GM19043 (cell line): ENCODE data around the gene NTRK3.
"Not testable (repeated sequence)": the region's sequence is repeated elsewhere in the genome, so short reads cannot be mapped to it uniquely, and the experiment has no call there.

ENCODE experiments used
- ATAC-seq: cut with Tn5 transposase; IDR thresholded peaks from one replicate; pipeline ENCODE4 v1.9.1; 2021; ENCODE audit warnings: low read depth; ENCODE audit not compliant: unreplicated experiment

Gene NTRK3

DNA sequence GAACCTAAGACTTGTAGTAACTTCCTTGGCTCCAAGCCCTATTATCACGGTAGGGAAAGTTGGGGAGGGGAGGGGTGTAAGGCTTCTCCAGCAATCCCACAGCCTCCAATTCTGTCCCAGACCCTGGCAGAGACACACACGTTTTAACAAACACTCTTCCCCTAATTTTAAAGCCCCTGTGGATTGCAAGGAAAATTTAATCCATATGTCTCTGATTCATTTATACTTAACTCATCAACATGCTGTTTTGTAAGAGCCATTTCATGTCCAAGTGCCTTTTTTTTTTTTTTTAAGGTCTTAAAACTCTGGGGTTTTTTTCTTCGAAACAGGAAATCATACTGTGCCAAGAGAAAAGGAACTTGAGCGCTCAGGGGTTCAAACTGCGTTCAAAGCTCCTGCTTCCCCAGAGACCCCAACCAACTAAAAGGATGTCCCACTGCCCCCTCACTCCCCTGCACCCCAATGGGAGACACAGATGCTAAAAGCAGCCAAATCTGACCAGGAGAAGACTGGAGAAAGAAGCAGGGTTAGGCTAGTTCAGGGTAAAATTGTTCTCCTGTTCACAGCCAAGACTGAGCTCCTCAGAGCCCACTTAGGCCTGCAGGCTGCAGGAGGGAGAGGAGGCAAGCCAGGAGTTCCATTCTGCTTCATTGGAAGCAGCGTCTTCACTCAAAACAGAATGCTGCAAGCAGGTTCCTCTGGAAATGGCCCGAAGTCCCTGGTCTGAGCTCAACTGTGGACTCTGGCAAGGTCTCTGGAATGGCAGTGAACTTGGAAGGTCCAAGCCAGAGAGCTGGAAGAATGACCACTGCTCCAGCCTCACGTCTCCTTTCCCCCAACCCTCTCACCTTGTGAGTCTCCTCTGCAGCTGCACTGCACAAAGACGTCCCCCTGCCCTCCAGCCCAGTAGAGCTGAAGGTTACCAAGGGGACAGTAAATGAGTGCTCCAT, 172.5 kb downstream of the NTRK3 start:
- no peak for ATAC-seq

DNA sequence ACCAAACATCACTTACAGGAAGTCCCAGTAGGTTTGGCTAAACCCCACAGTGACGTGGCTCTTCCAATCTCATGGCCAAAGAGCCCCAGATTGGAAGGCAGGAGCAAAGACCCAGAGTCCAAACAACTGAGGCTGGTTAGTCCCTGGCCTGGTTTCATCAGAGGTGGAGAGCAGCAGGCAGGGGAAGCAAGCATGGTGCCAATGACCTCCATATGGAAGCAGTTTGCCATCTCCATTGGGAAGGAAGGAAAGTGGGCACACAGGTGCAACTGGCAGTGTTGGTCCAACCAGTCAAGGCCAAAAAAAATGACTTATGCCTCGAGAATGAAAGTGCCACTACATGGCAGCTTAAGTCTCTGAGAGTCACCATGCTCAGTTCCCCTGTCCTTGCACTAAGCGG, 175.9 kb downstream of the NTRK3 start:
- no peak for ATAC-seq

DNA sequence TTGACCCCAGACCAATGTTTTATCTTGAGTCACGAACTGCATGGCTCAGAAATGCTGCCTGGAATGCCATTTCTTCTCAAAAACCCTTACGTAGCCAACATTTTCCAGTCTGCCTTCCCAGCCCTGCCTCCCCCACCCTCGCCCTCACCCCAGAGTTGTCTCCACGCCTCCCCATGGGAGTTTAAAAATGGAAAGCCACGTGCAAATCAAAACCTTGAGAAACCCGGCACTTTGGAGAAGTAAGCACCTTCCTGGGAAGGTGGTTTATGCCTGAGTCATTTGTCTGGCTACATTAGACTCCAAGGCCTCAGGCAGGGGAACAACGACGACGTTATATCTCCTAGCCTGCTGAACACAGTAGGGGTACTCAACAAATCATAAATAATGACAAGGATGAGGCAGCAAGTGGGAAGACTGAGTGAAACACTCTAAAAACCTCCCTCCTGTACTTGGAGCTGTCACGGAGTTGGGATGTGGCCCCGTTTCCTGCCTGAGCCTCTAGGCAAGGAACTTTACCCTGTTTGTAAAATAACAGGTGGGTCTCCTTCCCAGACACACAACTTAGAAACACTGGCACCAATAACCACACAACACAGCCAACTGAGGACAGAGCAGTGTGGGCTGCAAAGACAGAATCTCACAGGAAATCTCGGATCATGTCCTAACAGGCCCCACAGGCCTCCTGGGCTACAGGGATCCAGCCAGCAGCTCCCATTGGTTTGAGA, 179.1 kb downstream of the NTRK3 start:
- ATAC-seq: no peak

DNA sequence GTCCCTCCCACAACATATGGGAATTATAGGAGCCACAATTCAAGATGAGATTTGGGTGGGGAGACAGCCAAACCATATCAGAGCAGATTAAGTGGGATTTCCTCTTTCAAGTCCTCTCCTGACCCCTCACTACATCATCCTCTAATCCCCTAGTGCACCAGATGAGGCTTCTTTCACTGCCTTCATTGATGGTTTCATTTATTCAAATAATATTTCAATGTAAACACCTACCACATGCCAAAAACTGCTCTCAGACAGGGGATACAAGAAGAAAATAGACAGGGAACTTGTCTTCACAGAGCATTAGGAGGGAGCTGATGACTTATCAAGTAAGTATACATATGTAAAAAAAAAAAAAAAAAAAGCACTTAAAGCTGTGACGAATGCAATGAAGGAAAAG, 180.2 kb downstream of the NTRK3 start:
- ATAC-seq: no peak

DNA sequence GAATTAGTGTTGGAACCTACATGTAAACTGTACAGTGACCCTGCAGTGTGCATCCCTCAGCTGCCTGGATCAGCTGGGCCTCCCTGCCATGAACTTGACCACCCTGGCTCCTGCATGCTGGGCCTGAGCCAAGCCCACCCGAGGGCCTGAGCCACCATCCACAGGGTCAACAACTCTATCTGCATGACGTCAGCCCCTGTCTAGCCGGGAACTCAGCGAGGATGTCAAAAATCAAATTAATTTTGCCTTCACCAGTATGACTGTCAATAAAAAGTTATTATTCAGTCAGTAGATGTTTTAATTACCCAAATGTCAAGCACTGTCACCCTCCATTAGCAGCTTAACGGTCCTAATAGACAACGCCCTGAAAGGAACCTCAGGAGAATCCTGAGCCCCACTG, 181.4 kb downstream of the NTRK3 start:
- ATAC-seq: no peak

DNA sequence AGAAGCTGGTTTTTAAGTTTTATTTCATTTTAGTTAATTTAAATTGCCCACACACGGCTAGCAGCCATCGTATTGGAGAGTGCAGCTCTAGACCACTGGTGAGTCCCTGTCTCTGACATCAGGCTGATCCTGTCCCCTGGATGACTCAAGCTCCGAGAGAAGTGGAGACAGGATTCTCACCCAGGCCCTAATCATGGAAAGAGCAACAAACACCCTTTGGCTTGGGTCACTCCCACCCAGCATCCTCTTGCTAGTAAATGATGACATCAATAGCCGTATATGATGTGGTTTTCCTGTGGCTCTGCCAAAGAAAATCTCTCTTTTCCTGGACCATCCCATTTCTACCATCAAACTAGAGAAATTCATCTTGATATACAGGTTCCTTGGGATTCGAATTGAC, 182.2 kb downstream of the NTRK3 start:
- ATAC-seq: no peak

DNA sequence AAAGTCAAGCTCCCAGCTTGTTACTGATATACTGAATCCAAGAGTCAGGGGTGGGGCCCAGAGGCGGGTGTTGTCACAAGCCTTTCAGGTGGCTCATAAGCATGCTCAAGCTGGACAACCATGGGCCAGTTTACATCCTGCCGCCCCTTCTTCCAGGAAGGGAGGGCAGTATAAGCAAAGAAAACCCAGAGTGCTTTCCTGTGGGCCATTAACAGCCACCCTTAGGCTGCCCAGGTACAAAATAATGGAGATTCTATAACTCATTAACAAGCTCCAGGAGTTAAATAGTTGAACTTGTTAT, 183.2 kb downstream of the NTRK3 start:
- no peak for ATAC-seq

DNA sequence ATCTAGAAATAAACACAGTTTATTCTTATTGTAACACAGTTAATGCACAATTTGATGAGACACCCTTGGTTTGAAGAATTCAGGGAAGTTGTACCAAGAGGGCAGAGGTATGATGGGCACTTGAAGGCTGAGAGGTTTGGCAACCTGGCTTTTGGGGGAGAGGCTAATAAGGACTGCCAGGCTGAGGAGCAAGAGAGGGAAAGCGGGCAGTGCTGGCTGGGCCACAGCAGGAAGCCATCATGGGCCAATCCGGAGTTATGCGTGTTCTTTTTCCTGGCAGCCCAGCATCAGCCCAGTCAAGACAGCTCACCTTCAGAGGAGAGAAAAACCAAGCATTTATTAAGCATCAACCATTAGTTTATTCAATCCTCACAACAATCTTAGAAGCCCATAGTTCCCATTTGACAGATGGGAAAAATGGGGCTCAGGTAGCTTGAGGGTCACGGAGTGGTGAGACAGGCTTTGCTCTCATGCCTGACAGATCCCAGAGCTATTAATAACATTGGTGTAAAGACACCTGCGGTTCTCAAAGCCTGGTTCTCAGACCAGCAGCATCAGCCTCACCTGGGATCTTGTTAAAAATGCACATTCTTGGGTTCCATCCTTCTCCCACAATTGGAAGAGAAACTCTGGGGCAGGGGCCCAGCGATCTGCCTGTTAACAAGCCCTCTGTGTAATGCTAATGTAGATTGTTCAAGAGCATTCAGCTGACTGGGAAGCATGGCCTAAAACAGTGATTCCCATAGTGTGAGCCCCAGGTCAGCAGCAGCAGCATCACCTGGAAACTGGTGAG, 183.7 kb downstream of the NTRK3 start:
- no peak for ATAC-seq

DNA sequence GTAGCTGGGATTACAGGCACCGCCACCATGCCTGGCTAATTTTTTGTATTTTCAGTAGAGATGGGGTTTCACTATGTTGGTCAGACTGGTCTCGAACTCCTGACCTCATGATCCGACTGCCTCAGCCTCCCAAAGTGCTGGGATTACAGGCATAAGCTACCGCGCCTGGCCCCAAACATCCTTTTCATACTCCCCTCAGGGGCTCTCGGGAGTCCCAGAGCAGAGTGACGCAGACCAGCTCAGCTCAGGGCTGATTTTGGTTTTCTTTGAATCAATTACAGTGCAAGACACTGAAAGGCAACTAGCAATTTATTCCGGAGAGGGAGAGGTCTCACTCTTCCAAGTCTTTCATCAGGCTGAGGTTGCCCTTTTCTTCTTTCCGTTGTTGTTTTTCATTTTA, 184.4 kb downstream of the NTRK3 start:
- ATAC-seq: not testable (repeated sequence)

DNA sequence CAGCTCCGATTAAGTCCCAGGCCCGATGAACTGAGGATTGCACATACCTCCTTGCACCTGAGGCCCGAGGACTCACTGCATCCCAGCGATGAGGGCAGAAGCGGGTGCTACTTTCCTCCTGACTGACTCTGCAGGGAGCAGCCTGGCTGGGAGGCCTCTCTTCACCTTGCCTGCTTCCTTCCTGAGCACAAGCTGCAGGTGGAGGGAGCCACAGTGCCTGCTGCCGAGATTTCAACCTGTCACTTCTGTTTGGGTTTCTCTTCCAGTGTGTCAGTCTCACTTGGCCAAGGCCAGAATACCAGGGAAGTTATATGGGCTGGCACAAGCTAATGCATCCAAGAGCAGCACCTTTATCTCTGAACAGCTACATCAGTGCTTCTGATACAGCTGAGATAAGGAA, 185.4 kb downstream of the NTRK3 start:
- no peak for ATAC-seq

DNA sequence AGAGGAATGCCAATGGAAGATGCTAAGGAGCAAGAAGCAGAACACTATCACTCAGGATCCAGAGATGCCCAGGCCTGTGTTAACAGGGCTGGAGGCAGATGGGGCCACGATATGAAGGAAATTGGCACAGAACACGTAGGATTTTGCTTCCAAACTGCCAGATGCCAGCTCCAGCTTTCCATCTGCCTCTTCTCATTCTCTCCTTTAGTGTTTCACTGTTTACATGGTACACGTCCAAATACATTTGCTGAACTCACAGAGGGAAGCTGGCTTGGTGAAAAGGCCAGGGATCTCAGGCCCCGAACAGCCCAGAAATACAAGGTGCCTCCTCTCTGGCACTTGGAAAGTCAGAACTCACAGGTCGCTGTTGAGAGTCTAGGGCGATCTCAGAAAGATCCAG, 187.0 kb downstream of the NTRK3 start:
- ATAC-seq: no peak

DNA sequence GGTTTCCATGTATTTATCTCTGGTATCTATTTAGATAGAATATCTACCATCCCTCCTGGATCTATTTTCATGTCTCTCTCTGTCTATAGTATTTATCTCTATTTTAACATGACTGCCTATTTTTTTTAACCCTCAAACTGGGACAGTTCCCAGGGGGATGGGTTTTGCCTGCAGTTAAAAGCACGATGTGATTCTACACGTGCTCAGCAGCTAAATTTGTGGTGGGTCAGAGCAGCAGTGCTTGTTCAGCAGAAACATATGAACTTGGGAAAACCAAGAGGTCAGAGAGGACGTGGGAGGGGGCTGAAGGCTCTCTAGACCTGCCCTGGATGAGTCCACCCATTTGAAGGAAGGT, 189.2 kb downstream of the NTRK3 start:
- no peak for ATAC-seq

DNA sequence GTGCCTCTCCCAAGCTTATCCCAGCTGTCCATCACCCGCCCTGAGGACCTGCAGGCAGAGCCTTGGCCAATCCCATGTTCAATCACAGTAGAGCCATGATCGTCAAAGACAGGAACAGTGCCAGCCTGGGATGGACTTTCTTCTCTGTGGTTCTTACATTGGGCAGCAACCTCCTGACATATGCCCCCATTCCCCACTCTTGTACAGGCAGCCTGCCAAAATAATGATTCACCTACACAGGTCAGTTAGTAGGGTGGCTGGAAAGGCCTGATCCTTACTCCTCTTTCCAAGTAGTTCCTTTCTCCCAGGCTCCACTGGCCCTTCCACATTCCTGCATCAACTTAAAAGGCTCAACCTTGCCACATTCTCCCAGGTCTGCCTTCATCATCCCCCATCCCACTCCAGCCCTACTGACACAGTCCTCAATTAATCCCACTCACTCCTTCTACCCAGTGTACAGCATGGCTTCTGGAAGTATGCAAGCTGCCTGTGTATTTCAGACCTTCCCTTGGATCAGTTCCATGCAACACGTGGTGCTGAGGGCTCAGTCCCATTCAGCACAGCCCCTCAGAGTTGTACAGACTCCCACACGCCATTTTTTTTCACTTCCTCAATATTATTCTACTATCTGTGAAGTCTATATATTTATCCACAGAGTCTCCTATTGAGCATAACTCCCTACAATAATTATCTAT, 189.8 kb downstream of the NTRK3 start:
- ATAC-seq: no peak

DNA sequence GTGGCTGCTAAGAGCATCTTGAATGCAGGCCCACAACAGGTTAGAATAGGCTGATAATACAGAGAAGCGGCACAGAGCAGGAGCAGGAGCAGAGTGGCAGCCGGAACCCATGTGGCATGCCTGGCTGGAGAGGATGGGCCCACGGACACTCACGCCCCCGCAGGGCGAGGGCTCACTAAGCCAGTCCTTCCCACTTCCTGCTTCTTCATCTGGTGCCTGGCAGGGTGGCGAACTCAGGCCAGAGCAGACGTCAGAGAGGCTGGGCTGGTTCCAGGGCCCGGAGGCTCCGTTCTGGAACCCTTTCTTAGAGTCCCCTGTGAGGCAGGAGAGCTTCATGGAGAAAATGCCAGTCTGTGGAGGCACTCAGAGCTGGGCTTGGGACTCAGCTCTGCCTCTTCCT, 195.1 kb downstream of the NTRK3 start:
- no peak for ATAC-seq

DNA sequence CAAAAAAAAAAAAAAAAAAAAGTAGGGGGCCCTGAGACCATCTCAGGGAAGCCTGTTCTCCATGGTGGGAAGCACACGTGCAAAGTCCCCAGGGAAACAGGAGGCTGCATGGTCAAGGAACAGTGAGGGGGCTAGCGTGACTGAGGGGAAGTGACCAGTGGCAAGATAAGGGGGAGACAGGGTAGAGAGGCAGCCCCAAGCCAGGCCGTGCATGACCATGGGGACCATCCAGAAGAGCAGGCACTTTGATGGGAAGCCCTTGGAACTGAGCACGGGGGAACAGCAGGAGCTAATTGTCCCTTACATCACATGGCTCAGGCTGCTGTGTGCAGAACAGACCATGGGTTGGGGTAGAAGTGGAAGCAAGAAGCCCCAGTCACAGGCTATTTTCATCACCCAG, 196.2 kb downstream of the NTRK3 start:
- ATAC-seq: no peak

DNA sequence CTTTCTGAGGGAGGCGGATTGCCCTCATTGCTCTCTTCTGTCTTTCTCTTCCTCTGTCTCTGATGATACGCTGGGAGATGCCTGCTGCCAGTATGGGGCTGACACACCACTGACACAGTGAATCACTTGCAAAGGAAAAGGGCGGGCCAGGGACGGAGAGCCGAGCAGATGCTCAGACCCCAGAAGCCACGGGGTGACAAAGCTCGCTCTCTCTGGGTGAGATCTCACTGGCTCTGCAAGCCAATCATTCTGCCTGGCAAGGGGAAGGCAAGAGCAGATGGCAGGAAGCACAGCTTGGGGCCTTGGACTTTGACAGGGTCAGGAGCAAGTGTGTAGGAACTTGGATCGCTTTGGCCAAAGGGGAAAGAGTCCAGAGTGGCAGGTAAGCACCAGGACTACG, 198.7 kb downstream of the NTRK3 start:
- ATAC-seq: no peak

DNA sequence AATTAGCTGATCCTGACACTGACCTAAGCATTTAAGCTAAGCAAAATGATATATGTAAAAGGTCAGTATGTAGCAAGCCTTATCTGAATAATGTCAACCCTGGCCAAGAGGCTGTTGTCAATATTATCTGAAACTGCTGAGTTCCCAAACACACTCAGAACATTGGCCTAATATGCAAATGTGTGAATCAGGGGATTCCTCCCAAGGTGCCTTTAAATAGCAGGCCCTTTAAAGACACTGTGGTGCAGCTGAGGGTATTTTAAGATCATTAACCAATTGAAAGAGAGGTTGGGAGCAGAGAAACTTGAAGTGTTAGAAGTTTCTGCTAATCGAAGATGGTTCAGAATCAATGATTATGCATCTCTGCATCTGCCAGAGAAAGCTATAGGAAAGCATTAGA, 207.0 kb downstream of the NTRK3 start:
- peak; percentile 56 for ATAC-seq

DNA sequence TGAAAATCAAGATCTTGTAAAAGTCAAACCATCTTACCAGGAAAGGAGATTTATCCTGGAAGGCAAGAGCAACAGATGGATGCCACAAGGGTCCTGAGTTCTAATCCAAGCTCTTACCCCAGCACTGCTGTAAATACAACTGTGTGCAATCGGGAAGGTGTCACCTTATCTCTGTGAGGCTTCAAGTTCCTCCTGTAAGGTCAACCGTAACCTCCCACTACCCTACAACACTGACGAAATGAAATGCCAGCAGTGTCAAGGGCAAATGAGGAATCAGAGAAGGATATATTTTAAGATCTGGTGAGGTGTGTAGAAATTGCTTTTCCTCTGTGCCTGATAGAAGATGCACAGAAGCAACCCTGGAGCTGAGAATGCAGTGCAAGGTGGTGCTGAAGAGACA, 207.8 kb downstream of the NTRK3 start:
- no peak for ATAC-seq

DNA sequence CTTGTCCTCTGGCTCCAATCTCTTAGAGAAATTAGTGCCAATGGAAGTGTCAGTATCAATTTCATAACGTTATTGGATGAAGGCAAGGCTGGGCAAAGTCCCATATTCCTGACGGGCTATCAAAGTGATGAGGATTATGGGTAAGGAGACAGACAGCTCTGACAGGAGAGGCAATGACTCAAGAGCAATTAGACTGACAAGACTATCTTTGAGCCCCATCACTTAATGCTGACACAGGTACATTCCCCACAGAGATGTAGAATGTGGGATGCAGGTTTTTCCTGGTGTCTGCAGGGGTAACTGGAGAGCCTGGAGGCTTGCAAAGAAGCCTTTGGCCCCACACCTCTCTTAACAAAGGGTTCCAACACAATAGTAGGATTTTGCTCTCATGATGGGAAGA, 208.3 kb downstream of the NTRK3 start:
- ATAC-seq: no peak

DNA sequence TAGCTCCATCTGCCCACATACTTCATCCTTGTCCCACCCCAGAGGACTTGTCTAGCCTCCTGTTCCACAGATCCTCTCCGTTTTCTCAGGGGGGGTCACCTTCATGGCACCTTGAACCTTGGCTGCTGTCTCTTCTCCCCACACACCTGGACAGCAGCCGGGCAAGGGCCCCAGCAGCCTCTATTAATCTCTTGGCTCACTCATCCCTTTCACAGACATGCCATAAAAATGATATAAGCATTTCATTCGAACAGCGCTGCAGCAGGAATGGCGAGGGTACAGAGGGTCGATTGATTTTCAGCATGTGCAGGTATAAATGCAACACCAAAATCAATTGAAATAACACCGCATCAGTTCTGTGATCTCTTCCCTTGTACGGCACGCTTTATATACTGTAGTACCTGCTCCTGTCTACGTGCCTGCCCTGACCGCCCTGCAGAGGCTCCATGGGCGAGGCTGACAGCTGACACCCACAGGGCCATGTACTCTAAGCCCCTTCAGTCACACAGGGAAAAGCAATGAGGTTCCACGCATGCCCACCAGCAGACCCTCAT, 209.9 kb downstream of the NTRK3 start:
- no peak for ATAC-seq

DNA sequence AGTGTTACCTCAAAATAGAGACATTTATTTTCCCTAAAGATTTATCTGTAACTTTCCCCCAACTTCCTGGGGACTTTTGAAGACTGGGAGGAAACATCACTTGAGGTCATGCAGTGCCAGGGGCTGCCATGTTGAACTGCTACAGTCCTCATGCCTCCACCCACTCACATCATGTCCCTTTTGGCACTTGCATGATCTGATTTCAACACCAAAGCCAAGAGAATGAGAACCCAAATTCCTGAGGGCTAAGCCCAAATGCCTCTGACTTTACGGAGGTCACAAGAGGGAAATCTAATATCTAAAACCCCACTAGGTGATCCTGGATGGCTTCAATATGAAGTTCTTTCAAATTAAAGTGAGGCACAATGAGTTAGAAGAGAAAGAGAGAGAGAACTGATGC, 213.1 kb downstream of the NTRK3 start:
- ATAC-seq: no peak
